ENCODE results near the gene FAM237B. TPM values are rescaled to one million over a fixed set of nuclear protein-coding genes. Genes with fewer than 3 reads are reported as not detected.
"Not testable (repeated sequence)": the region's sequence is repeated elsewhere in the genome, so short reads cannot be mapped to it uniquely, and the experiment has no call there.

The FAM237B gene
- total and polyA plus RNA-seq, 2 of the 8 experiments (the other 6 are each of a cell fraction or from before 2014, with no cell fraction given): not detected

- WGBS, 2 experiments (ENCODE audit: extremely low coverage in 1 of 2, insufficient coverage in 1 of 2, insufficient read length in 1 of 2, insufficient replicate concordance in 2 of 2, low coverage in 1 of 2, low lambda C conversion rate in 2 of 2, missing lambda C conversion rate in 1 of 2): 93% methylated on average over 2 of the region's 2 CpGs; no CpG with 5 or more reads in 1 of the 2 experiments
- H3K79me1 ChIP-seq (ENCODE audit: low read depth, low read length); H4K8ac ChIP-seq (ENCODE audit: extremely low read depth, insufficient read depth, low read length); H3K79me2 ChIP-seq (ENCODE audit: control insufficient read depth in 1 of 2, insufficient read depth in 2 of 2, low read length in 2 of 2); H3K14ac ChIP-seq (ENCODE audit: insufficient read length); DNase-seq (ENCODE audit: low read depth in 1 of 2, low spot score in 2 of 2); H3K27ac ChIP-seq (ENCODE audit: low read depth, low read length); H3K23ac ChIP-seq (ENCODE audit: insufficient read length); H3K18ac ChIP-seq (ENCODE audit: extremely low read depth, low read length); H2BK120ac ChIP-seq (replicated peaks; ENCODE audit: low read depth, low read length); H3K9ac ChIP-seq (replicated peaks in 1 of 4; ENCODE audit: extremely low read depth in 1 of 4, low read depth in 3 of 4, low read length in 3 of 4); H2BK20ac ChIP-seq (ENCODE audit: low read length); H2AK5ac ChIP-seq (ENCODE audit: low read depth, low read length); H3K4me1 ChIP-seq (replicated peaks in 1 of 4; ENCODE audit: control insufficient read depth in 3 of 4, insufficient read depth in 4 of 4, low read length in 3 of 4); H4K20me1 ChIP-seq (replicated peaks in 1 of 2; ENCODE audit: control insufficient read depth in 1 of 2, insufficient read depth in 2 of 2, low read length in 2 of 2); H3K23me2 ChIP-seq (ENCODE audit: low read depth, low read length); H3K56ac ChIP-seq (replicated peaks; ENCODE audit: insufficient read length, low read depth, low read length); H2BK5ac ChIP-seq (ENCODE audit: low read depth, low read length); H4K5ac ChIP-seq (ENCODE audit: insufficient read length, low read depth, low read length); H2AFZ ChIP-seq (ENCODE audit: low read length); H4K91ac ChIP-seq (replicated peaks; ENCODE audit: insufficient read length, low read length); H2BK15ac ChIP-seq (ENCODE audit: low read length); H3K4me3 ChIP-seq (ENCODE audit: extremely low read depth in 1 of 4, insufficient read depth in 2 of 4, low read depth in 3 of 4, low read length in 4 of 4); H3K27me3 ChIP-seq (replicated peaks in 1 of 4; ENCODE audit: control insufficient read depth in 3 of 4, extremely low read depth in 1 of 4, insufficient read depth in 3 of 4, low read length in 3 of 4); H2BK12ac ChIP-seq (ENCODE audit: low read depth, low read length); H3K9me3 ChIP-seq (ENCODE audit: insufficient read depth in 2 of 2, low read depth in 1 of 2, low read length in 1 of 2); H3K4ac ChIP-seq (replicated peaks; ENCODE audit: insufficient read length, low read depth, low read length); H3K4me2 ChIP-seq (ENCODE audit: insufficient read depth in 1 of 2, low read depth in 2 of 2, low read length in 2 of 2); H3K36me3 ChIP-seq (ENCODE audit: control insufficient read depth in 2 of 4, insufficient read depth in 4 of 4, low read length in 3 of 4); FAIRE-seq: not testable (repeated sequence)
- ChIA-PET POLR2A (ENCODE audit: partially characterized antibody) (interaction anchor here (1.5 kb wide), 1 partner anchor 11 kb away, joined by 3 read pairs; the partner anchor contains the start of gene GTPBP10), CTCF (ENCODE audit: partially characterized antibody) (interaction anchor here (0.8 to 2.3 kb wide), 4 partner anchors 11 to 74 kb away, joined by 3 to 7 read pairs (median 6); partner anchors contain the start of genes FAM237B and GTPBP10)
Measured at GRCh38 chr7:90334926-90335325, 13.8 kb upstream of the FAM237B start.
